AG04450 (cell line): ENCODE results near the gene PTPRD. TPM values are rescaled to one million over a fixed set of nuclear protein-coding genes. Genes with fewer than 3 reads are reported as not detected.

Experiments
- CTCF ChIA-PET: fragments of 300-600, 350-600 bp; formaldehyde crosslinking; extraction: SDS; loops from one replicate; lab custom pipeline; 2022; ENCODE audit warnings: antibody characterized with exemption, inconsistent platforms; lab: Charles Lee
- POLR2A ChIA-PET: fragments of 350-600 bp; formaldehyde crosslinking; extraction: SDS; loops from one replicate; lab custom pipeline; 2021; ENCODE audit warnings: antibody characterized with exemption, inconsistent platforms; lab: Yijun Ruan, JAX
- DNase-seq: peaks from one replicate; pipeline ENCODE4 v3.0.0-alpha.2; 2011; ENCODE audit warnings: low read depth, low spot score
- H3K27ac ChIP-seq: one replicate; pipeline ENCODE4 v1.5.1; 2012; ENCODE audit warnings: low read depth, low read length, control low read depth
- H3K27me3 ChIP-seq: one replicate; pipeline ENCODE4 v1.6.0; 2012; ENCODE audit warnings: low read length; ENCODE audit not compliant: control insufficient read depth, insufficient read depth
- H3K4me3 ChIP-seq: 2 replicates; pipeline ENCODE4 v1.5.1; 2011; ENCODE audit warnings: mild to moderate bottlenecking, low read depth, low read length, control low read depth
- H3K9me3 ChIP-seq: 2 replicates; pipeline ENCODE4 v1.5.1; 2012; ENCODE audit warnings: low read length; ENCODE audit not compliant: control insufficient read depth, insufficient read depth
- CTCF ChIP-seq: IDR thresholded peaks from 2 replicates; pipeline ENCODE4 v1.5.1; 2011; ENCODE audit warnings: low read depth, low read length, control low read depth, inconsistent platforms
- polyA plus RNA-seq: library from polyadenylated mRNA; depleted of rRNA; stranded (reverse); fragments of >200 nt; gene quantifications from 2 replicates; pipeline ENCODE4 v1.2.3, GENCODE V29; 2011

PTPRD gene
- polyA plus RNA-seq, 1 experiment: 0.19 TPM

GRCh38 chr9:8779478-8779877 is 1833.3 kb downstream of the PTPRD start:
- POLR2A ChIA-PET: no interaction called here

GRCh38 chr9:8778356-8778755 is 1834.4 kb downstream of the PTPRD start:
- no peak for TF ChIP-seq CTCF
- DNase-seq: no peak
- POLR2A ChIA-PET: no interaction called here
- no peaks in the 10 kb centered on the region; the same call in none of the 2 replicates for H3K9me3 ChIP-seq
- H3K27ac ChIP-seq: no peak overlapping the region
- H3K4me3 ChIP-seq: no peak overlapping the region
- CTCF ChIA-PET: no interaction called here
- no peaks in the 10 kb centered on the region for H3K27me3 ChIP-seq

More at GRCh38 chr9:8779478-8779877, 1833.3 kb downstream of the PTPRD start:
- CTCF ChIA-PET: no interaction called here
- H3K27ac ChIP-seq: no peak overlapping the region
- DNase-seq: no peak
- H3K9me3 ChIP-seq: no peaks in the 10 kb centered on the region; the same call in none of the 2 replicates
- no peak for TF ChIP-seq CTCF
- H3K4me3 ChIP-seq: no peak overlapping the region
- no peaks in the 10 kb centered on the region for H3K27me3 ChIP-seq

- no peak for TF ChIP-seq CTCF
- POLR2A ChIA-PET: no interaction called here
- no peaks in the 10 kb centered on the region for H3K27me3 ChIP-seq
- H3K27ac ChIP-seq: no peak overlapping the region
- CTCF ChIA-PET: no interaction called here
- peaks cover 3% of the 10 kb centered on the region; the same call in 1 of the 2 replicates for H3K9me3 ChIP-seq
- DNase-seq: no peak
- no peak overlapping the region for H3K4me3 ChIP-seq
These were observed 1840.5 kb downstream of the PTPRD start for GRCh38 chr9:8772302-8772701.

- Histone ChIP-seq H3K27me3 (no peaks in the 10 kb centered on the region), H3K9me3 (peaks cover 3% of the 10 kb centered on the region; the same call in 1 of the 2 replicates), H3K4me3 (no peak overlapping the region), H3K27ac (no peak overlapping the region)
- CTCF ChIA-PET: no interaction called here
- TF ChIP-seq CTCF: no peak
- no peak for DNase-seq
- POLR2A ChIA-PET: no interaction called here
These were observed 1843.6 kb downstream of the PTPRD start for GRCh38 chr9:8769153-8769552.

- no peak for DNase-seq
- H3K27ac ChIP-seq: no peak overlapping the region
- H3K9me3 ChIP-seq: no peaks in the 10 kb centered on the region; the same call in 1 of the 2 replicates
- ChIA-PET CTCF (interaction anchor here (0.8 kb wide), 1 partner anchor 1136 kb away, joined by 10 read pairs; no protein-coding TSS in a partner anchor), POLR2A (no interaction called here)
- H3K4me3 ChIP-seq: no peak overlapping the region
- TF ChIP-seq CTCF: no peak
- H3K27me3 ChIP-seq: no peaks in the 10 kb centered on the region
These were observed 1846.7 kb downstream of the PTPRD start for GRCh38 chr9:8766096-8766495.
